CD4-positive, alpha-beta T cell treated with Interleukin-6 at 100 ng/mL for 8 hours (primary cell): Measurements from ENCODE around the gene MERTK.

Experiments
- DNase-seq: peaks from one replicate; pipeline ENCODE4 v3.0.0-alpha.2; 2020; ENCODE audit warnings: mixed read lengths, low spot score

MERTK gene

DNA sequence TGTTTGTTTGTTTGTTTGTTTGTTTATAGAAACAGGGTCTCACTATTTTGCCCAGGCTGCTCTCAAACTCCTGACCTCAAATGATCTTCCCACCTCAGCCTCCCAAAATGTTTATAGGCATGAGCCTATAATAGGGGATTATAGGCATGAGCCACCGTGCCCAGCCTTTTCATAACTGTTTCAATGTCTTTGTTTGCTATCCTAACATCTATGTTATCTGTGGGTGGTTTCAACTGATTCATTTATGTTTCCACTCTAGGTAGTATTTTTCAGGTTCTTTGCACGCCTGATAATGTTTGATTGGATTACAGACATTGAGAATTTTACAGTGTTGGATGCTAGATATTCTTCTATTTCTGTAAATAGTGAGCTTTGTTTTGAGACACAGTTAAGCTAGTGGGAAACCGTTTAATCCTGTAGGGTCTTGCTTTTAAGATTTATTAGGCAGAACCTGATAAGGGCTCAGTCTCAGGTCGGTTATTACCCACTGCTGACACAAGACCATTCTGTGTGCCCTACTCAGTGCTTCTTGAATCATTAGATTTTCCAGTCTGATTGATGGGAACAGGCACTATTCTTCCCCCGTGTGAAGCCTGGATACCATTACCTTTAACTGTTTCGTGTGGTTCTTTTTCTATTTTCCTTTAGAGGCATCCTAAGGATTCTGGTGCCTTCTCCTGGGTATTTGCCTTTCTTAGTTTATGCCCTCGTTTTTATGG, 80.2 kb downstream of the MERTK start:
- no peak for DNase-seq

GRCh38 chr2:111981666-111982065, 83.3 kb downstream of the MERTK start:
- DNase-seq, result no peak

GRCh38 chr2:111982822-111983221, 84.4 kb downstream of the MERTK start:
- DNase-seq, result no peak

DNA sequence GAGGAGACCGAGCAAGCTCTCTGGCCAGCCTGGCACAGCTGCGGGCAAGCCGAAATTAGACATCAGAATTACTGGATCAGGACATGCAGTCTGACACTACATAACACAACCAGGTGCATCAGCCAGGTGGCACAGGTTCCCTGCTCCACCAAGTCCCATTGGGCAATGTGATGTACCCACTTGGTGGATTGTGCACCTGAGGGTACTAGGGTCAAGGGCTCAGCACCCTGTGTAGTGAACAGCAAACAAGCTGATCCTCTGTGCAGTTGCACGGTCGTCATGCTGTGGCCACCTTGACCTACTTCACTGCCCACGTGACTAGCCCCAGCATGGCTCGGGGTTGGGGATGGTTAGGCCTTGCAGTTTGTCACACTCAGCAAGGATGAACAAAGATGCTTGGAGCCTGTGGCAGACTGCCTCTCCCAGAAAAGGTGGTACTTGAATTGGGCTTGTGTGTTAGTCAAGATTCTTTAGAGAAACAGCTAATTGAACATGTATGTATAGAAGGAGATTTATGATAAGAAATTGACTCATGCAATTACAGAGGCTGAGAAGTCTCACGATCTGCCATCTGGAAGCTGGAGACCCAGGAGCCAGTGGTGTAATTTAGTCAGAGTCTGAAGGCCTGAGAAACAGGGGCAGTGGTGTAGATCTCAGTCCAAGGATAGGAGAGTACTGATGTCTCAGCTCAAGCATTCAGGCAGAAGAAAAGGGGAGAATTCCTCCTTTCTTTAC, 85.2 kb downstream of the MERTK start:
- DNase-seq, result no peak

DNA sequence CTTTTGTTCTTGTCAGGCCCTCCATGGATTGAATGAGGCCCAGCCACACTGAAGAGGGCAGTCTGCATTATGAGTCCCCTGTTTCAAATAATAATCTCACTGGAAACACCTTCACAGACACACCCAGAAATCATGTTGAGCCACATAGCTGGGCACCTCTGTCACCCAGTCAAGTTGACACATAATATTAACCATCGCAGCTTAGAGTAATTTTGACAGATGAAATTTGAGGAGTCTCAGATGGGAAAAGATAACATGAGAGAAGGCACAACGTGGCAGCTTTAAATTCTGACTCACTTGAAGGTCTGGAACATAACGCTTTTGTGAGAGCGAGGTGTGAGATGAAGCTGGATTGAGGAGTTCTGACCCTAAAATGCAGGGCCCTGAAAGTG, 85.8 kb downstream of the MERTK start:
- no peak for DNase-seq

- DNase-seq, result no peak
These were observed 87.1 kb downstream of the MERTK start for GRCh38 chr2:111985514-111985913.

DNA sequence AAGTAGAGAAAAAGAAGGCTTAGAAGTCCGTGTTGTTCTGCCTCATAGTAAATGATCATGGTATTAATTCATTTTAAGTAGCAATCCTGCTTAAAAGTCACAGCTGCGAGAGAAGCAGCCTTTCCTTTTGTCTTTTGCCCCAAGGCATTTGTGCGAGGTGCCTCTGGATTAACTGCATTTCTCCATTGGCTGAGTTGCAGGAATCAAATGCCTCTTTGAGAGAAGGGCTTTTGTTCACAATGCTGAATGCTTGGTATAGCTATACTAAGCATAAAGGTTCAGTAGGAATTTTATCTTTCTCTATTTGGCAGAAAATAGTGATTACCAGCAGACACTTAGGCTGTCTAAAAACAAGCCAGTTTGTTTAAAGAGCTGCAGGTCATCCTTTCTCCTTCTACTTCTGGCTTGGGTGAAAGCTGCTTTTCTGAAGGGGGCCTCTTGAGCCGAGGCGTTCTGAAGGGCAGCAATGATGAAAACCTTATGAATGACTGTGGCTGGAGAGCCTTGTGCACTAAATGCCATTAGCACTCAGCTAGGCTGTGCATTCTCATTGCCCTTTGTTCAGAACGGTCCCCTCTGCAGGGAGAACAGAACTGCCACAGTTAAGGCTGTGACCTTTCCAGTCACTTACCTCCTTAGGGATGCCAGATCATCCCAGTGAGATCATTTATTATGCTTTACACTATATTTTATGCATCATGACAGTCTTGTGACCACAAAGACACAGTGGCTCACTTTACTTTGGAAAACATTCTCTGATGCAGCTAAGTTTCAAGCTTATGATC, 87.9 kb downstream of the MERTK start:
- no peak for DNase-seq

- DNase-seq, result no peak
These were observed 92.0 kb downstream of the MERTK start for GRCh38 chr2:111990375-111990774.

GRCh38 chr2:111990856-111991255, 92.4 kb downstream of the MERTK start:
- no peak for DNase-seq

GRCh38 chr2:111994042-111994441, 95.6 kb downstream of the MERTK start:
- no peak for DNase-seq

GRCh38 chr2:111995148-111995547, 96.7 kb downstream of the MERTK start:
- no peak for DNase-seq

- DNase-seq, result no peak
These were observed 101.4 kb downstream of the MERTK start for GRCh38 chr2:111999809-112000208.

- DNase-seq, result no peak
These were observed 102.2 kb downstream of the MERTK start for GRCh38 chr2:112000399-112001135.

GRCh38 chr2:112001136-112001715, 102.8 kb downstream of the MERTK start:
- no peak for DNase-seq

DNA sequence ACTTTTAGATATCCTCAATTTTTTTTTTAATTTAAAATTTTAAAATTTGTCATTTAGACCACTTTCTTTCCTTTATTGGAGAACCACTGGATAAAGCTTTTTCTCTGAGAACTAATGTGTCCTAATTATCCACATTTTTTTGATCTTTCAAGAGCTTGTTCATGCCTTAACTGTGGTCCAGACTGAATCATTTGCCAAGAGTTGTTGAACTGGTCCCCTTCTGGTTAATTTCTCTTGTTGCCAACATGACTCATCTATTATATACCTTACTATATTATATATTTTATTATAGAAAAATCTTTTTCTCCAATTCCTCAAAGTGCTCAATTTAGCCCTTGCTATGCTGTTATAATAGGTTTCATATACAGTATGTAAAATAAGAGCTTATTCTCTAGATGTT, 103.5 kb downstream of the MERTK start:
- no peak for DNase-seq

GRCh38 chr2:112003576-112004252, 105.3 kb downstream of the MERTK start:
- DNase-seq, result no peak

- no peak for DNase-seq
These were observed 105.8 kb downstream of the MERTK start for GRCh38 chr2:112004253-112004645.

- DNase-seq, result no peak
These were observed 107.1 kb downstream of the MERTK start for GRCh38 chr2:112005406-112006075.

- no peak for DNase-seq
These were observed 107.6 kb downstream of the MERTK start for GRCh38 chr2:112006076-112006410.

GRCh38 chr2:112007493-112007892, 109.1 kb downstream of the MERTK start:
- DNase-seq, result no peak
